HG03103 (cell line): ENCODE results near the gene PSMG1.
"Not testable (repeated sequence)": the region's sequence is repeated elsewhere in the genome, so short reads cannot be mapped to it uniquely, and the experiment has no call there.

Experiments
- ATAC-seq: cut with Tn5 transposase; IDR thresholded peaks from one replicate; pipeline ENCODE4 v1.9.1; 2021; ENCODE audit warnings: low read depth; ENCODE audit not compliant: unreplicated experiment

The PSMG1 gene, protein sequence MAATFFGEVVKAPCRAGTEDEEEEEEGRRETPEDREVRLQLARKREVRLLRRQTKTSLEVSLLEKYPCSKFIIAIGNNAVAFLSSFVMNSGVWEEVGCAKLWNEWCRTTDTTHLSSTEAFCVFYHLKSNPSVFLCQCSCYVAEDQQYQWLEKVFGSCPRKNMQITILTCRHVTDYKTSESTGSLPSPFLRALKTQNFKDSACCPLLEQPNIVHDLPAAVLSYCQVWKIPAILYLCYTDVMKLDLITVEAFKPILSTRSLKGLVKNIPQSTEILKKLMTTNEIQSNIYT

DNA sequence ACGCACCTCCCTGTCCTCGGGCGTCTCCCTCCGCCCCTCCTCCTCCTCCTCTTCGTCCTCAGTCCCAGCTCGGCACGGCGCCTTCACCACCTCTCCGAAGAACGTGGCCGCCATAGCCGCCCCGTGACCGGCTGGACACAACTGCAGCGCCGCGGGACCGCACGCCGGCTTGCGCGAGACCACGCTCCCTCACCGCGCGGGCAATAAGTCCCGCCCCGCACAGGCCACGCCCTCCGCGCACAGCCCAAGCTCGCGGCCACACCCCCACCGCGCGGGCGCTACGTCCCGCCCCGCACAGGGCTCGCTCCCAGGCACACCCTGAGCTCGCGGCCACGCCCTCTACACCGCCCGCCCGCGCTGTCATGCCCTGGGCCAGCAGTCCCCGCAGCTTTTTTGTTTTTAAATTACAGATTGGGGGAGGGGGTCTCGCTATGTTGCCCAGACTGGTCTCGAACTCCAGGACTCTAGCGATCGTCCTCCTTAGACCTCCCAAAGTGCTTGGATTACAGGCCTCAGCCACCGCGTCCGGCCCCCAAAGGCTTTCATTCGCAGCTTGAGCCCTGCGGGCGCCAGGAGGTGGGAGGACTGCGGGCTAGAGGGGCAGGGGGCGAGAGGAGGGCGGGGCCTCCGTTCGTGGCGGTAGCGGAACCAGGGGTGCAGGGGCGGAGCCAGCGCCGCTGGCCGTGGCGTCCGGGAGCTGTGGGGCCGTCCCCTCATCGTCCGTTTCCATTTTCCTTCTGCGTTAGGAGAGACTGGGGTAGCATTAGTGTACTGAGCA is at the start of gene PSMG1:
PSMG1 (minus strand) TSS at position 180 of the 778 bp plus-strand sequence; CDS start at position 114, 66 bp downstream.
- ATAC-seq, result peak; percentile 79

DNA sequence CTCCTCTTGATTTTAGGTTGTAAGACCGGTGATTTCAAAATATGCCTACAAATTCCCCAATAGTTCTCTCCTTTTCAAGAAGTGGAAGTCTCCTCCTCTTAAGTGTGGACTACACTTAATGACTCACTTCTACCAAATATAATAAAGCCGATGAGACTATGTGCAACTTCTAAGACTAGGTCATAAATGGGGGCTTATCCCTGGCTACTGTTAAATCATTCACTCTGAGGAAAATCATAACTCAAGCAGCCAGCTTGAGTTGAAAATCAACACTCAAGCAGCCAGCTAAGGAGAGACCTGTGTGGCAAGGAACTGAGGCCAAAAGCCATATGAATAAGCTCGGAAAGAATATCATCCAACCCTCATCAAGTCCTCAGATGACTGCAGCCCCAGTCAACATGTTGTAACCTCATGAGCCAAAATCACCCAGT is 49.6 kb upstream of the PSMG1 start:
- no peak for ATAC-seq

DNA sequence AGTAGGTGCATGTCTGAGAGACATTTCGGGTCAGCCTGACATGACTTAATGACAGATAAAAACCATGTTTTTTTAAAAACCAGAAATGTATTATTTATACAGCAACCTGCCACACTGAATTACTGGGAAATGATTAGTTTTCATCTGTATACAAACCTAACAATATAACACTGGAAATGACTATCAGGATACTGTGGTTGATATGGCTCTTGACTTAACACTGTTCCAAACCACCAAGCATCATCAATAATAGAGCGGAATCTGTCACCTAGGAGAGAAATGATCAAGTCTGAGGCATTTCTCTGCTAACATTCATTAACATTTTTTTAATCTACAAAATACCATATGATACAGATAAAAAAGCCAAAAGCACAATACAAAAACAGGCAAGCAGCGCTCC is 41.7 kb upstream of the PSMG1 start:
- ATAC-seq, result no peak

DNA sequence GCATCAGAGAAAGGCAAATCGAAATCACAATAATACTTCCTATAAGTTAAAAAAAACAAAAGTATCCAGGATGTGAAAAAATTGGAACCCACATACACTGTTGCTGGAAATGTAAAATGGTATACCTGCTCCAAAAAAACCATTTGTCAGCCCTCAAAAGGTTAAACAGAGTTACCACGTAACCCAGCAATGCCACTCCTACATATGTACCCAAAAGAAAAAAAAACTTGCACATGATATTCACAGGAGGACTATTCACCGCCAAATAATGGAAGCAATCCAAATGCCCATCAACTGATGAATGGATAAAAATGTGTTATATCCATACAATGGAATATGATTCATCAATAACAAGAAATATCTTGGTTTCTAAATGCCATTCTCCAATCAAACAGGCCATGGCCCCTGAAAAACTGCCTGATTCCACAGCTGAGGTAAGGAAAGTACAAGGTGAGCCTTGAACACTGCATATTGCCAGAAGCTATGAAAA is 38.8 kb upstream of the PSMG1 start:
- no peak for ATAC-seq

DNA sequence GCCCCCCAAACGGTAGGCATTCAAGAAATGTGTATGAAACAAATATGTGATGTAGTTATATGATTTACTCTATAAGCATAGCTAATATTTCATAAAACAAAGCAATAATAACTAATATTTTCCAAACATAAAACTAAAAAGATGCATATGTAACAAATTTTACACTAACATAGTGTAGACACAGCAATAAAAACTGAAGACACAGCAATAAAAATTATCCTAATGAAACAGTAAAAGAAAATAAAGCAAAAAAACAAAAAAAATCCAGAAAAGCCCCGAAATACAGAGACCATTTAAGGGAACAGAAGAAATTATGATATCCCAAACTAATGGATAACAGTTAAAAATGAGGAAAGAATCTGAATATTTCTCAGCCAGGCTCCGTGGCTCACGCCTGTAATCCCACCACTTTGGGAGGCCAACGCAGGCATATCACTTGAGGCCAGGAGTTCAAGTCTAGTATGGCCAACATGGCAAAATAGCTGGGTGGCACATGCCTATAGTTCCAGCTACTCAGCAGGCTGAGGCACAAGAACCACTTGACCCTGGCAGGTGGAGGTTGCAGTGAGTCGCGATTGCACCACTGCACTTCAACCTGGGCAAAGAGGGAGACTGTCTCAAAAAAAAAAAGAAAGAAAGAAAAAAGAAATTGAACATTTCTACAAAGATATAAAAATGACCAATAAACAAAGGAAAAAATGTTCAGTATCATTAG is 38.2 kb upstream of the PSMG1 start:
- no peak for ATAC-seq

DNA sequence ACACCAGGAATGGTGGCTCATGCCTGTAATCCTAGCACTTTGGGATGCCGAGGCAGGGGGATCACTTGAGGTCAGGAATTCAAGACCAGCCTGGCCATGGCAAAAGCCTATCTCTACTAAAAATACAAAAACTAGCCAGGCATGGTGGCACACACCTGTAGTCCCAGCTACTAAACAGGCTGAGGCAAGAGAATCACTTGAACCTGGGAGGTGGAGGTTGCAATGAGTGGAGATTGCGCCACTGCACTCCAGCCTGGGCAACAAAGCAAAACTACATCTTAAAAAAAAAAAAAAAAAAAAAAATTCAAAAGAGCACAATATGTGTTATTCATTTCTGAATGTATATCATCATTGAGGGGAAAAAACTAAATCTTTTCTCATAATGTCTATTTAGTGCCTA is 37.6 kb upstream of the PSMG1 start:
- not testable (repeated sequence) for ATAC-seq

DNA sequence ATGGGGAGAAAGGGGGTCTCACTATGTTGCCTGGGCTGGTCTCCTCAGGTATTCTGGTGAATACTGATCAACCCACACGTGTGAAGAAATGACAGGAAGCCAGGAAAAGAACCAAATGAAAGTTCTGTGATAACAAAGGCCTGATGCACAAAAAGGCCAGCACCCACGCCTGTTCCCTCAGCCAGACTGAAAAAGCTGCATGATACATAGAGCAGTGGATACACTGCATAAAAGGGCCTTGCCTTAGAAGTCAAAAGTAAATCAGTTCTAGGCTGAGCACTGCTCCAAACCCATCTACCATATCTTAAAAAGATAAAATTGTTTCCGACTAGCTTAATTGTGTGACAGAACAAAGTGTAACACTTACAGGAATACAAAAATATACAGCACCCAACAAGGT is 36.9 kb upstream of the PSMG1 start:
- ATAC-seq, result no peak

DNA sequence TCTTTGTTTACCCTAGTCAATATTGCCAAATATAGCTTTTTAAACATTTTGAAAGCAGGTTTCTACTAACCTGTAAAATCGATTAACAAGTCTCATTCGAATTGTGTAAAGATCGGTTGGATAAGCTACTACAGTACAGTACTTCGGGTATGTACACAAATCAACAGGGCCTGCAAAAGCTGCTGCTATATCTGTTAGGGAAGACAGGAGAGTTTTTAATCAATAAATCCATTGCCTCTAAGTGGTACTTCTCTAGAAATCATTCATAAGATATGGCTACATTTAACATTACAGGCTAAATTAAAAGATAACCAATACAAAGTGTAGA is 34.8 kb upstream of the PSMG1 start:
- ATAC-seq, result no peak

DNA sequence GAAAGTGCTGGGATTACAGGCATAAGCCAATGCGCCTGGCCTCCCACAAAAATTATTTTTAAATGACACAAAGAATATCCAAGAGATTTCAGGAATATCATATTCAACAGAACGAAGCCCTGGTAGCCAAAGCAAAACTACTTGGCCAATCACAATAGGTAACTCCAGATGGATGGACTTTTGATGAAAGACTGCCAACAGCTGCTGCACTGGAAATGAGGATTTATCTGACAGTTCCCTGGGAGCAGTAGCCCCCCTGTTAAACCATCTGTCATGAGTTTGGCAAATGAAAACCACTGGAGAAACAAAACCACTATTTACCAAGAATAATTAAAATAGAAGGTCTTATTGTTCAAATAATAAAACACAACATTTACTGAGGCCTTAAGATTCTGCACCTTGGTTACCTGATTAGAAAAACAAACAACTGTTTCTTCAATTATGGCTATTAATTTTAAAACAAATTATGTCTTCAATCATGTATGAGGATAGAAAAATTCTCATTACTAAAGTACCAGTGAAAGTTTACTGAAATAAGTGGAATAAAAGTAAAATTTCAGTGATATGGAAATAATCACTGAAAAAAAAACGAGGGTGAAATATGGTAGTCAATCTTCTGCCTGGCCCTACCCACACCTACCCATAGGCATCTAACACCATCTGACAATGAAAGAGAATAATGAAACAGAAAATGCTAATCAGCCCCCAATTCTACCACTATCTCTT is 34.3 kb upstream of the PSMG1 start:
- ATAC-seq, result no peak

DNA sequence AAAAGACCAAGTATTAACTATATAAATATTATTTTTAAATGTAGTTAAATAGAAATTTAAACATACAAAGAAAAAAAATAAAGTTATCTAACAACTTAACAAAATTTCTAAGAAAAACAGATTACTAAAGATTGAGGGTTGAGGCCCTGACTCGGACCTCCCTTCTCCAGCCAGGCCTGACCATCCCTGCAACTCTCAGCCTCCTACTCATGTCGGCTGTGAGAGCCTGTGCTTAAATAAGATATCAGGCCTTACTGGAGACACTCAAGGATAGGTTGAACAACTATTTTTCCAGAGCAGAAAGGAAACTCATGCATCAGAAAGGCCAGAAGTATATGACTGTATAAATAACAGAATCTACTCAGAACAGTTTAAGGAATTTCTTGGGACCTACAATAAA is 33.0 kb upstream of the PSMG1 start:
- no peak for ATAC-seq

DNA sequence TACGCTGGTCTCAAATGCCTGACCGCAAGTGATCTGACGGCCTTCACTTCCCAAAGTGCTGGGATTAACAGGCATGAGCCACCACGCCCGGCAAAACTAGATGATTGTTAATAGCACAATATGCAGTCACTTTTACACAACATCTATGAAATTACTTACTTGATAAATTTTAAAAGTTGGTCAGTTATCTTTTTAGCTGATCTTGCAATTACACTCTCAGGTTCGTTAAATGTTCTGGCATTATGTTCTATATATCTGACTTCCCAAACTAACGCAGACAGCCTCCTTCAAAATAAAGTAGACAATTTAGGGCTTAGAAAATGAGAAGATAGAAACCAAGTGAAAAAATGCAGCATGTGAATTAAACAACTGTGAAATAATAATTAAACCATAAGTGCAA is 31.8 kb upstream of the PSMG1 start:
- ATAC-seq, result no peak

DNA sequence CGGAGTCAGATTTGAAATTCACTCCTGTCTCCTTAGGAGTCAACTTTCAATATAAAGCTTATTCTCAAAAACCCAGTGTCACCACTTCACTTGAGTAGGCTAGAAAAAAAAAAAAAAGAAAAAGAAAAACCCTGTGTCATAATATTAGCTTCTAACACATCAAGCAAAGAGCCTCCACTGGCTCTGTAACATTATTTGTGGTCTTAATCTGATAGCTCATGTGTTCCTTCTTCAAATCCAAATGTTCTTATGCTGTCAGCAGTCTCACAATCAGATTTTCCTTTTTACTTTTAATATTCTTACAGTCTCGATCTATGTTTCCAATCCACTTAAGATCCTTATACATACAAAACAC is 26.1 kb upstream of the PSMG1 start:
- no peak for ATAC-seq

DNA sequence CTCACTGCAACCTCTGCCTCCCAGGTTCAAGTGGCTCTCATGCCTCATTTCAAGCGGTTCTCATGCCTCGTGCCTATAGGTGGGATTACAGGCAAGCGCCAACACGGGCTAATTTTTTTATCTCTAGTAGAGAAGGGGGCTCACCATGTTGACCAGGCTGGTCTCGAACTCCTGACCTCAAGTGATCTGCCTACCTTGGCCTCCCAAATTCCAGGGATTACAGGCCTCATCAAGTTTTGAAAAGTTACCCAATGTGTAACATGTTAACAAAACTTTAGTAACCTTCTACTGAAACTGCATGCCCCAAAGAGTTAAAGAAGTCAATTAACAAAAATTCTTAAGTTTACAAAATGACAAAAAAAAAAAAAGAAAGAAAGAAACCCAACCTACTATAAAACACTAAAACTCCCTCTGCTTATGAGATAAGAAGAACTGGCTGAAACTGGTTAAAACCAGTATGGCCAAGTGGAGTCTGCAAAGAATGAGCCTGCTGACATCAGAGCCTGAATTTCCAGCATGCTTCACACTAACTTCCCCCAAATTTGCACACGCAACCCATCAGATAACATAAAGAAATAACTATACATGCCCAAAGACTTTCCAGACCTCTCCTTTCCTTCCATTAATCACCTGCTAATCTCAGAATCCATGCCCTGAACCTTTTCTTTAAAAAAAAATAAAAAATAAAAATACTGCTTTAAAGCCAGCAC is 25.5 kb upstream of the PSMG1 start:
- ATAC-seq, result no peak

DNA sequence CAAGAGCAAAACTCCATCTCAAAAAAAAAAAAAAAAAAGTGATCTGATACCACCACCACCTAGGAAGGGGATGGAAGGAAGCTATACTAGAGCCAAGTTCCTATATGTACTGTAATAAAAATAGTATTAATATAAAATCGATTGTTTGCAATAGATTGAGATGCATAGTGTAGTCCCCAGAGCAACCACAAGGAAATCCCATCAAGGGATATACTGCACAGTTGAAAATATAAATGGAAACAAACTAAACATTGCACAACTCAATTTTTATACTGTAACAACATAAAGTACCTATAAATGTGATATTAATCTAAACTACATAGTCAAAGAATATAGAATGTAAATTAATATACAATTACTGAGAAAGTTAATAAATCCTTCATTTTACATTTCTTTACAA is 20.9 kb upstream of the PSMG1 start:
- ATAC-seq, result no peak

DNA sequence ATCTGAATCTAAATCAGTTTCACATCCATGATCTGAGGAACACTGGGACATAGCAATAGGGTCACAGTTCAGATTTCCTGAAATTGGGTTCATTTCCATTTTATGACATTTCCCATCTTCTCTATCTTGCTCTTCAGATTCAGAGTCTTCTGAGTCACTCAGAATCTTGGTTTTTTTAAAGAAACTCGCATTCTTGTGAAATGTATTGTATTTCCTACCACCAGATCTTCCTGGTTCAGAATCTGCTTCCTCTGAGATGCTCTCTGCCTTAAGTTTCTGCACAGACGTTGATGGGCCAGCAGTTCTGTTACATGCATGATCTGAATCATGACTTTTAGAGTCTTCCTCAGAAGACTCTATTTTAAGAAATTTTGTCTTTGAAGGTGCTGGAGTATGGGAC is 15.5 kb upstream of the PSMG1 start:
- ATAC-seq, result no peak

DNA sequence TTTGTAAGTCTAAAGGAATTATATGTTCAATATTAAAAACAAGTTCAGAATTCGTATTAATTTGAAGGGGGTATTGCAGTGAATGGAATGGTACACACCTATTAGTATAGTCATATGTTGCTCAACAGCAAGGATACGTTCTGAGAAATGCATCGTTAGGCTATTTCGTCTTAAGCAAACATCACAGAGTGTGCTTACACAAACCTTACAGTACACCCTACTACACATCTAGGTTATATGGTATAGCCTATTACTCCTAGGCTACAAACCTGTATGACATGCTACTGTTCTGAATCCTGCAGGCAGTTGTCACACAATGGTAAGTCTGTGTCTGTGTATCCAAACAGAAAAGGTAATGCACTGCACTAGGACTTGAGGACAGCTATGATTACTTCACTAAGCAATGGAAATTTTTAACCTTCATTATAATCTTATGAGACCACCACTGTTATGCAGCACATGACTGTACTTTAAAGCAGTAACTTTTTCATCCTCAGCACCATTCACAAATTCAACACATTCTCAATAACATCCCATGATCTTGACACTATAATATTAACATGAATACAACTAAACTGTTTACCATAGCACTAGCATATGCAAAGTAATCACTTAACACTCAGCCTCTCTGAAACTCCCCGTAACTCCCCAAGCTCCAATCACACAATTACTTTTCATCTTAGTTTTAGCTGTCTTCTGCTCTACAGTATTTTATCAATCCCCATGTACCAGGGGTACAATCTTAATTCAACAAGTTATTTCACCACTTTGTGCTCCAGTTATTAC is 14.4 kb upstream of the PSMG1 start:
- no peak for ATAC-seq

DNA sequence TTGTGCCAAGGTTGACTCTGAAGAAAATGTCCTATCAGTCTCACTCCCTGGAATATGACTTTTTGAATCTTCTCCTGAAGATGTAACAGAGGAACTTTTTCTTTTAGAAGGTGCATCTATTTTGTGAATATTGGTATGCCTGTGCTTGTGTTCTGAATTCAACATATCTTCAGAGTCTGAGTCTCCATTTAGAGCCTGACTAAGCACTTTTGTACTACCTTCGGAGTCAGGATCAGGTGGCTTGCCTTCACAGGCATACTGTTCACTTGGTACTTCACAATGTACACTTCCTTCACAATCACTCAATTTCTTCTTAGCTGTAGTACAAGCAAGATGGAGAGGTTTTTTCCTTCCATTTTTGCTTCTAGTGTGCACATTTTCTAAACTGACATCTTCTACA is 13.6 kb upstream of the PSMG1 start:
- ATAC-seq, result no peak

DNA sequence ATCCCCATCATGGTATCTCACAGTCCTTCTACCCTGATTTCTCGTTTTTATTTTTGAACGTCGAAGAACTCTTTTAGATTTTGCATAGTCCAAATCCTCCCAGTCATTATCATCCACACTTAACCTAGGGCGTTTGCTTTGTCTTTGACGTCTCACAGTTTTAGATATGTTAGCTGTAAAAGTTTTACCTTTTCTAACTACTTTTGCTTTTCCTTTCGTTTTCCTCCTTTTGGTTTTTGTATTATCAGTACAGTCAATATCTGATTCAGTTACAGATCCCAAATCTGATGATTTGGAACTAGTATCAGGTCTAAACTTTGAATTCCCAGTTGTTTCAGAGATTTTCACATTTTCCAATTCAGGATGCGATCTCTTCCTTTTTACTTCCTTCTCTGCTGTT is 13.1 kb upstream of the PSMG1 start:
- no peak for ATAC-seq

DNA sequence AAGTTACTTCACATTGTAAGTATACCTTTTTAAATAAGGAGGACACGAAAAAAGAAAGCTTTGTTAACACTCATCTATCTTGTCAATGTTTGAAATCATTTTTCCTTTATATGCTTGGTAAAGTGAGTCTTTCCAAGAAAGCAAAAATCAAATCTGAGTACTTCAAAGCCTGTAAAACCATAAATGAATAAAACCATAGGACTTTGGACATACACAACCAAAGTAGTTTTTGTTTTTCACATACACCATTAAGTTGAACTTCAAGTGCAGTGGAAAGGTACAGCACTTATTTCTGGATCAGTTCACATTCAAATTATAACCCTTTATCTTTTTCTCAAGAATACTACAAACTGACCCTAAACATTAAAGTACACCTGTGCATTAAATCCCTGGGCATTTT is 10.1 kb upstream of the PSMG1 start:
- ATAC-seq, result no peak
